Endometrial microvascular endothelial cells (primary cell): ENCODE data around the gene RTEL1. TPM values are rescaled to one million over a fixed set of nuclear protein-coding genes. Genes with fewer than 3 reads are reported as not detected.
"Not testable (repeated sequence)": the region's sequence is repeated elsewhere in the genome, so short reads cannot be mapped to it uniquely, and the experiment has no call there.

Source experiments
- in situ Hi-C: cut with HindIII; loops from 2 replicates; pipeline ENCODE4 v1.10.0; 2017; ENCODE audit warnings: low sequenced_read_pairs, low pct_unique_long_range_greater_than_20kb; ENCODE audit errors: inconsistent ontology term
- total RNA-seq: library from RNA; depleted of rRNA; stranded (reverse); fragments of >200 nt; gene quantifications from one replicate; pipeline ENCODE4 v1.2.3, GENCODE V29; 2015; ENCODE audit errors: inconsistent ontology term

Gene RTEL1
- total RNA-seq, 1 donor from 2014 or later, result 15.1 TPM

DNA sequence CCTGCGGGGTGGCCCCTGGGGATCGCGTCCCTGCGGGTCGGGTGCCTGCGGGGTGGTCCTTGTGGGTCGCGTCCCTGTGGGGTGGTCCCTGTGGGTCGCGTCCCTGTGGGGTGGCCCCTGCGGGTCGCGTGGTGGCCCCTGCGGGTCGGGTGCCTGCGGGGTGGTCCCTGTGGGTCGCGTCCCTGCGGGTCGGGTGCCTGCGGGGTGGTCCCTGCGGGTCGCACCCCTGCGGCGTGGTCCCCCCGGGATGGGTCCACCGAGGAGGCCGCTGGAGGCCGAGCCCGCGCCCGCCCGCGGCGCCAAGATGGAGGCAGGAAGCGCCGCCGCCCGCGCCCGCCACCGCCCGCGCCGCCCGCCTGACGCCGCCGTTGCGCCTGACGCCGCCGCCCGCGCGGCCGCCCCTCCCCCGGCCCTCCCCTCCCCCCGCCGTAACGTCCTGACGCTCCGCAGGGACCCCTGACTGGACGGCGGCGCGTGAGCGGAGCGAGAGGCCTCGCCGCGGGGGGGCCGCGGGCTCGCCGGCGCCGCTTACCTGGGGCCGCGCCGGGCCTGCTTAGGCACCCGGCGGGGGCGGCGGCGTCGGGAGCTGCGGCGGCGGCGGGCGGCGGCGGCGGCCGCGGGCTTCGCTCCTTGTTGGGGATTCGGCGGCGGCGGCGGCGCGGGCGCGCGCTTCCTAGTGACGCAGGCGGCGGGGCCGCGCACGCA is 31.5 kb upstream of the RTEL1 start, which contains the start of gene GMEB2:
Gene GMEB2, minus strand, starts transcription at position 678 of the 705 bp plus-strand sequence. CDS start 7,704 bp downstream, outside the sequence.
- in situ Hi-C loops, result no loop called here

GRCh38 chr20:63627129-63627750 is 30.9 kb upstream of the RTEL1 start:
- in situ Hi-C loops, result no loop called here

- in situ Hi-C loops, result no loop called here
These were observed 30.3 kb upstream of the RTEL1 start for GRCh38 chr20:63627751-63628245.

- in situ Hi-C loops, result no loop called here
These were observed 29.7 kb upstream of the RTEL1 start for GRCh38 chr20:63628246-63628975.

DNA sequence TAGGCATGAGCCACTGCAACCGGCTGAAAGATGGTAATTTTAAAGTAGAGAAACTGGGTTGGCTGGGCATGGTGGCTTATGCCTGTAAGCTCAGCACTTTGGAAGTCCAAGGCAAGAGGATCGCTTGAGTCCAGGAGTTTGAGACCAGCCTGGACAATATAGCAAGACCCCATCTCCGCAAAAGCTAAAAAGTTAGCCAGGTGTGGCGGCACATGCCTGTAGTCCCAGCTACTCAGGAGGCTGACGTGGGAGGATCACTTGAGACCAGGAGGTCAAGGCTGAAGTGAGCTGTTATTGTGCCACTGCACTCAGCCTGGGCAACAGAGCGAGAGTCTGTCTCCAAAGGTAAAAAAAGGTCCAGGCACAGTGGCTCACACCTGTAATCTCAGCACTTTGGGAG is 27.2 kb upstream of the RTEL1 start:
- in situ Hi-C loops, result not testable (repeated sequence)

GRCh38 chr20:63631426-63631825 is 26.7 kb upstream of the RTEL1 start:
- in situ Hi-C loops, result not testable (repeated sequence)

GRCh38 chr20:63633732-63634131 is 24.4 kb upstream of the RTEL1 start:
- in situ Hi-C loops, result no loop called here

GRCh38 chr20:63635431-63636141 is 22.5 kb upstream of the RTEL1 start:
- in situ Hi-C loops, result no loop called here

GRCh38 chr20:63636752-63637628 is 21.1 kb upstream of the RTEL1 start:
- in situ Hi-C loops, result no loop called here

DNA sequence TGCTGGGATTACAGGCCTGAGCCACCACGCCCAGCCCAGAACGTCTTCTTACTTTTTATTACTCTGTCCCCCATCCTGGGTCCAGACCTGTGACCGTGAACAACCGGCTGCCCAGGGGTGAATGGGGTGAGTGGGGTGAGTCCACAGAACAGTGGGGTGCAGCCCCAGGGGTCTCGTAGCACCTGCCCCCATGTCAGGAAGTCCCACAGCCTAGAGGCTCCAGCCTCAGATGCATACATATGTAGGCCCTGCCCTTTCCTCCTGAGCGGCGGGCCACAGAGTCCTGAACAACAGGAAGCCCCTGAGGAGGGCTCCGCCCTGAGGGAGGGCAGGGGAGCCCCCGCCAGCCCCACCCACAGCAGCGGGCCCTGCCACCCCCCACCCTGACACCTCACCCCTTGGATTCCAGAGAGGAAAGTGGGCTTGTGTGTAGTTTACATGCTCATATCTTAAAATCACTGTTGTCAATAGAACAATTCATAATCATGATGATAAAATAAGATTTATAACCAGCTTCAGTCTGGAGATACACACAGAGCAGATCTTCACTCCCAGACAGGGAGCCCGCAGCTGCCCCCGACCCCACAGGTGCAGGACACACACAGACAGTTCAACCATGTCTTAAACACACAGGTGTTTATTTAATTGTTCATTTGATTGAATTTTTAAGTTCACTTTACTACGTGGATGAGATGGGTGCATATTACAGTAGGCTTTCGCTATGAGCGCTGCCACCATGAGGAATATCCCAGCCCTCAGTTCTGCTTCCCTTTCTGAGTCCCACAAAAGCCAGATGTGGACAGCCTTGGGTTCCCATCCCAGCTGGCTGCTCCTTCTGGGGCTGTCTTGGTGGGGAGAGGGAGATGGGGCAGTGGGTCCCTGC is 18.8 kb upstream of the RTEL1 start:
- in situ Hi-C loops, result no loop called here

DNA sequence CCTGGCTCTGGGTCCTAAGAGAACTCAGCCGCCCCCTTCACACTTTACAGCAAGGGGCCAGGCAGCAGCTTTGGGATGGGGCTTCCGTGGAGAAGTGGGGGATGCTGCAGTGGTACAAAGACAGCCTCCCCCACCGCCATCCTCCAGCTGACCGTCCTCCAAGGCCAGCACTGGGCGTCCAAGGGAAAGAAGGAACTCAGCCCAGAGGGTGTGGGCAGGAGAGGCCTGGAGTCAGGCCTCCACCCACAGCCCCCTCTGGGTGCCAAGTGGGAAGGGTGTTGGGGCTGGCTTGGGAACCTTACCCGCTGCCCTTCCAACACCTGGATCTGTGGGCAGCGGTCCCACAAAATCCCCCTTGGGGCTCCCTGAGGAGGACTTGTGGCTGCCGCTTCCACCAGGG is 18.0 kb upstream of the RTEL1 start:
- in situ Hi-C loops, result no loop called here

- in situ Hi-C loops, result not testable (repeated sequence)
These were observed 17.4 kb upstream of the RTEL1 start for GRCh38 chr20:63640686-63641085.

DNA sequence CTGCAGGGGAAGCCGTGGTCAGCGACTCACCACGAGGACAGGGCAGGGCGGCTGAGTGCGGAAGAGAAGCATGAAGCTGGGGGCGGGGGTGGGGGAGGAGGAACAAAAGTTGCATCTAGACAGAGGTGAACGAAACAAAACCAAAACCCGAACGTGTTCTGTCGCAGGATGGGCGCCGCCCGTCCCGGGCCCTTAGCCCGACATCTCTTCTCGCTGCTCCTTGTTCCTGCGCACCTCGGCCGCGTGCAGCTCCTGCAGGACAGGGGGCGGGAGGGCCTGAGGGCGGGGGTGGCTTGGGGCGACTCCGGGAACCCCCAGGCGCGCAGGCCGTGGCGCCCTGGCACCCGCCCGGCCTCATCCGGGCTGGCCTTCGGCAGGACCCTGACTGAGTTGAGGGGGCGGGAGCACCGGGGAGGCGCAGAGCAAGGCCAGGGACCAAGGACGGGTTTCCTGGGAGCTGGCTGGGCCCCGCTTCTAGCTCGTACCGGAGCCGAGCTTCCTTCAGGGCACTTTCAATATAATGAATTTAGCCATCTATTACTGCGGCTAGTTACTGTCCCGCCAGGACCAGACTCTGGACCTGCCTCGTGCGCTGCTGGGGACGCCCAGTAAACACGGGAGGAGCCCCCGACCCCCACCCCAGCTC is 16.8 kb upstream of the RTEL1 start:
- in situ Hi-C loops, result no loop called here

DNA sequence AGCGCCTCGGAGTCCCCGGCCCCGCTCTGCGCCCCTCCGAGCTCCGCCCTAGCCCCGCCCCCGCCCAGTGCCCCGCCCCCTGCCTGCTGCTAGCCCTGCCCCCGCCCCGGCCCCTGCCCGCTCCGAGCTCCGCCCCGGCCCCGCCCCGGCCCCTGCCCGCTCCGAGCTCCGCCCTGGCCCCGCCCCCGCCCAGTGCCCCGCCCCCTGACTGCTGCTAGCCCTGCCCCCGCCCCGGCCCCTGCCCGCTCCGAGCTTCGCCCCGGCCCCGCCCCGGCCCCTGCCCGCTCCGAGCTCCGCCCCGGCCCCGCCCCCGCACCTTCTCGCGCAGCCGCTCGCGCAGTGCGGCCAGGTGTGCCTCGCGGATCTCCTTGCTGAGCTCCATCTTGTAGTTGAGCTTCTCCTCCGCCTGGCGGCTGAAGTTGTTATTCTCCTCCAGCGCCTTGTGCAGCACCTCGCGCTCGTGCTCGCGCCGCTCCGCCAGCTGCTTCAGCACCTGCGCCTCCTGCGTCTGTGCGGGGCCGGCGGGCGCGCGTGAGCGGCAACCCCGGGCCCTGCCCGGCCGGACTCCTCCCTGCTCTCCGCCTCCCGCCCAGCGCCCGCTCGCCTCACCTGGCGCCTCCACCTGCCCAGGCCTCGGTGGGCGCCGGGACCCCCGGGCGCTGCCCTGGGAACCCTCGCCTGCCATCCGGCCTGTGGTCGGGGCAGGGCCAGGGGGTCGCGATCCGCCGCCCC is 16.2 kb upstream of the RTEL1 start:
- in situ Hi-C loops, result no loop called here

GRCh38 chr20:63642527-63643247 is 15.4 kb upstream of the RTEL1 start:
- in situ Hi-C loops, result no loop called here

- in situ Hi-C loops, result no loop called here
These were observed 14.6 kb upstream of the RTEL1 start for GRCh38 chr20:63643499-63643898.
